ENCODE data around the gene KIAA2012. TPM values are rescaled to one million over a fixed set of nuclear protein-coding genes. Genes with fewer than 3 reads are reported as not detected.

The KIAA2012 gene
- total RNA-seq, 2 donors from 2014 or later: not detected

- H3K27ac Mint-ChIP-seq: no peak overlapping the region
- ATAC-seq (no peak), DNase-seq (no peak)
- H3K36me3 Mint-ChIP-seq (ENCODE audit: low read depth): peaks cover 2% of the 10 kb centered on the region
- H3K4me3 Mint-ChIP-seq: no peak overlapping the region
- H3K4me1 Mint-ChIP-seq: peaks cover 4% of the 10 kb centered on the region
- no peaks in the 10 kb centered on the region for H3K9me3 ChIP-seq (ENCODE audit: control insufficient read depth, low read length, poor library complexity, severe bottlenecking)
- H3K27me3 Mint-ChIP-seq: peaks cover 35% of the 10 kb centered on the region
Observed at GRCh38 chr2:202071107-202071506, 1.9 kb upstream of the KIAA2012 start.

- ATAC-seq (no peak), DNase-seq (no peak)
- H3K9me3 ChIP-seq (ENCODE audit: control insufficient read depth, low read length, poor library complexity, severe bottlenecking): no peaks in the 10 kb centered on the region
- Mint-ChIP-seq H3K27me3 (peaks cover 36% of the 10 kb centered on the region), H3K27ac (no peak overlapping the region), H3K4me3 (no peak overlapping the region), H3K36me3 (ENCODE audit: low read depth) (peaks cover 4% of the 10 kb centered on the region), H3K4me1 (peaks cover 4% of the 10 kb centered on the region)
Observed at GRCh38 chr2:202072226-202072625, 829 bp upstream of the KIAA2012 start.

GRCh38 chr2:202074324-202074723, 1.3 kb downstream of the KIAA2012 start:
- H3K9me3 ChIP-seq (ENCODE audit: control insufficient read depth, low read length, poor library complexity, severe bottlenecking): no peaks in the 10 kb centered on the region
- H3K4me1 Mint-ChIP-seq: peaks cover 4% of the 10 kb centered on the region
- no peak for ATAC-seq
- no peak overlapping the region for H3K4me3 Mint-ChIP-seq
- no peak for DNase-seq
- peaks cover 4% of the 10 kb centered on the region for H3K36me3 Mint-ChIP-seq (ENCODE audit: low read depth)
- H3K27me3 Mint-ChIP-seq: peaks cover 33% of the 10 kb centered on the region
- H3K27ac Mint-ChIP-seq: no peak overlapping the region

- no peak overlapping the region for H3K4me3 Mint-ChIP-seq
- H3K9me3 ChIP-seq (ENCODE audit: control insufficient read depth, low read length, poor library complexity, severe bottlenecking): no peaks in the 10 kb centered on the region
- peaks cover 26% of the 10 kb centered on the region for H3K27me3 Mint-ChIP-seq
- peaks cover 3% of the 10 kb centered on the region for H3K36me3 Mint-ChIP-seq (ENCODE audit: low read depth)
- DNase-seq (no peak), ATAC-seq (no peak)
- H3K4me1 Mint-ChIP-seq: no peaks in the 10 kb centered on the region
- H3K27ac Mint-ChIP-seq: no peak overlapping the region
Observed at GRCh38 chr2:202079310-202079709, 6.3 kb downstream of the KIAA2012 start.

- no peaks in the 10 kb centered on the region for H3K9me3 ChIP-seq (ENCODE audit: control insufficient read depth, low read length, poor library complexity, severe bottlenecking)
- Mint-ChIP-seq H3K27ac (no peak overlapping the region), H3K27me3 (peaks cover 22% of the 10 kb centered on the region), H3K4me3 (no peak overlapping the region), H3K36me3 (ENCODE audit: low read depth) (no peaks in the 10 kb centered on the region), H3K4me1 (no peaks in the 10 kb centered on the region)
- ATAC-seq: no peak
- no peak for DNase-seq
Observed at GRCh38 chr2:202084265-202084664, 11.2 kb downstream of the KIAA2012 start.

- Mint-ChIP-seq H3K27ac (no peak overlapping the region), H3K27me3 (peaks cover 28% of the 10 kb centered on the region)
Observed at GRCh38 chr2:202088777-202089176, 15.7 kb downstream of the KIAA2012 start.

GRCh38 chr2:202090530-202090929, 17.5 kb downstream of the KIAA2012 start:
- Mint-ChIP-seq H3K36me3 (ENCODE audit: low read depth) (no peaks in the 10 kb centered on the region), H3K27me3 (peaks cover 16% of the 10 kb centered on the region), H3K27ac (no peak overlapping the region), H3K4me1 (no peaks in the 10 kb centered on the region), H3K4me3 (no peak overlapping the region)
- H3K9me3 ChIP-seq (ENCODE audit: control insufficient read depth, low read length, poor library complexity, severe bottlenecking): no peaks in the 10 kb centered on the region
- no peak for DNase-seq
- no peak for ATAC-seq

More at GRCh38 chr2:202088777-202089176, 15.7 kb downstream of the KIAA2012 start:
- DNase-seq (no peak), ATAC-seq (no peak)
- Mint-ChIP-seq H3K4me3 (no peak overlapping the region), H3K36me3 (ENCODE audit: low read depth) (no peaks in the 10 kb centered on the region), H3K4me1 (no peaks in the 10 kb centered on the region)
- no peaks in the 10 kb centered on the region for H3K9me3 ChIP-seq (ENCODE audit: control insufficient read depth, low read length, poor library complexity, severe bottlenecking)

GRCh38 chr2:202091476-202091875, 18.4 kb downstream of the KIAA2012 start:
- no peak overlapping the region for H3K4me3 Mint-ChIP-seq
- no peaks in the 10 kb centered on the region for H3K36me3 Mint-ChIP-seq (ENCODE audit: low read depth)
- DNase-seq: no peak
- no peaks in the 10 kb centered on the region for H3K9me3 ChIP-seq (ENCODE audit: control insufficient read depth, low read length, poor library complexity, severe bottlenecking)
- peaks cover 16% of the 10 kb centered on the region for H3K27me3 Mint-ChIP-seq
- no peaks in the 10 kb centered on the region for H3K4me1 Mint-ChIP-seq
- ATAC-seq: no peak
- H3K27ac Mint-ChIP-seq: no peak overlapping the region

- Mint-ChIP-seq H3K4me1 (peaks cover 3% of the 10 kb centered on the region), H3K27me3 (peaks cover 20% of the 10 kb centered on the region), H3K36me3 (ENCODE audit: low read depth) (no peaks in the 10 kb centered on the region), H3K27ac (no peak overlapping the region), H3K4me3 (no peak overlapping the region)
- no peak for ATAC-seq
- H3K9me3 ChIP-seq (ENCODE audit: control insufficient read depth, low read length, poor library complexity, severe bottlenecking): no peaks in the 10 kb centered on the region
- no peak for DNase-seq
Observed at GRCh38 chr2:202094426-202094986, 21.5 kb downstream of the KIAA2012 start.

GRCh38 chr2:202095235-202095634, 22.2 kb downstream of the KIAA2012 start:
- no peak overlapping the region for H3K4me3 Mint-ChIP-seq
- peaks cover 3% of the 10 kb centered on the region for H3K4me1 Mint-ChIP-seq

GRCh38 chr2:202096736-202097135, 23.7 kb downstream of the KIAA2012 start:
- H3K27me3 Mint-ChIP-seq: peaks cover 14% of the 10 kb centered on the region
- no peak overlapping the region for H3K4me3 Mint-ChIP-seq
- no peaks in the 10 kb centered on the region for H3K9me3 ChIP-seq (ENCODE audit: control insufficient read depth, low read length, poor library complexity, severe bottlenecking)
- ATAC-seq: no peak
- no peak overlapping the region for H3K27ac Mint-ChIP-seq
- peaks cover 3% of the 10 kb centered on the region for H3K4me1 Mint-ChIP-seq
- H3K36me3 Mint-ChIP-seq (ENCODE audit: low read depth): no peaks in the 10 kb centered on the region
- no peak for DNase-seq

More at GRCh38 chr2:202095235-202095634, 22.2 kb downstream of the KIAA2012 start:
- DNase-seq (no peak), ATAC-seq (no peak)
- Mint-ChIP-seq H3K36me3 (ENCODE audit: low read depth) (no peaks in the 10 kb centered on the region), H3K27ac (no peak overlapping the region), H3K27me3 (peaks cover 25% of the 10 kb centered on the region)
- no peaks in the 10 kb centered on the region for H3K9me3 ChIP-seq (ENCODE audit: control insufficient read depth, low read length, poor library complexity, severe bottlenecking)

- no peaks in the 10 kb centered on the region for H3K36me3 Mint-ChIP-seq (ENCODE audit: low read depth)
- no peak overlapping the region for H3K4me3 Mint-ChIP-seq
- DNase-seq (no peak), ATAC-seq (no peak)
- peaks cover 20% of the 10 kb centered on the region for H3K27me3 Mint-ChIP-seq
- H3K4me1 Mint-ChIP-seq: peaks cover 3% of the 10 kb centered on the region
- no peaks in the 10 kb centered on the region for H3K9me3 ChIP-seq (ENCODE audit: control insufficient read depth, low read length, poor library complexity, severe bottlenecking)
- no peak overlapping the region for H3K27ac Mint-ChIP-seq
Observed at GRCh38 chr2:202098291-202098690, 25.2 kb downstream of the KIAA2012 start.

GRCh38 chr2:202099515-202099914, 26.5 kb downstream of the KIAA2012 start:
- H3K9me3 ChIP-seq (ENCODE audit: control insufficient read depth, low read length, poor library complexity, severe bottlenecking): no peaks in the 10 kb centered on the region
- Mint-ChIP-seq H3K4me1 (peaks cover 3% of the 10 kb centered on the region), H3K27me3 (peaks cover 20% of the 10 kb centered on the region), H3K27ac (peak overlapping the region; percentile 65), H3K36me3 (ENCODE audit: low read depth) (no peaks in the 10 kb centered on the region), H3K4me3 (no peak overlapping the region)
- ATAC-seq (no peak), DNase-seq (no peak)

- peaks cover 3% of the 10 kb centered on the region for H3K36me3 Mint-ChIP-seq (ENCODE audit: low read depth)
- H3K4me3 Mint-ChIP-seq: no peak overlapping the region
- DNase-seq: no peak
- peak overlapping the region; percentile 65 for H3K27ac Mint-ChIP-seq
- peaks cover 3% of the 10 kb centered on the region for H3K4me1 Mint-ChIP-seq
- H3K9me3 ChIP-seq (ENCODE audit: control insufficient read depth, low read length, poor library complexity, severe bottlenecking): no peaks in the 10 kb centered on the region
- H3K27me3 Mint-ChIP-seq: peaks cover 24% of the 10 kb centered on the region
- ATAC-seq: no peak
Observed at GRCh38 chr2:202100176-202100575, 27.1 kb downstream of the KIAA2012 start.

Data from T-helper 17 cell (primary cell).